Activated CD8-positive, alpha-beta memory T cell treated with anti-CD3 and anti-CD28 coated beads for 4 hours (primary cell): Measurements from ENCODE around the gene AQR.
"Not testable (repeated sequence)": the region's sequence is repeated elsewhere in the genome, so short reads cannot be mapped to it uniquely, and the experiment has no call there.

ENCODE experiments used
- DNase-seq, 2 donors: peaks; one replicate each; pipeline ENCODE4 v3.0.0-alpha.2; 2020; ENCODE audit warnings: low read depth in 2 of 2

Gene AQR

GRCh38 chr15:34969340-34970097, at the start of gene AQR:
AQR (minus strand) TSS chr15:34969742; CDS start chr15:34969613, 129 bp downstream.
- DNase-seq: peak; percentile 77 to 85

- DNase-seq: no peak
These were observed 44.7 kb upstream of the AQR start for GRCh38 chr15:35014241-35014640.

GRCh38 chr15:35013370-35013769, 43.8 kb upstream of the AQR start:
- no peak for DNase-seq

- DNase-seq: no peak
These were observed 37.9 kb upstream of the AQR start for GRCh38 chr15:35007397-35007796.

- no peak for DNase-seq
These were observed 36.4 kb upstream of the AQR start for GRCh38 chr15:35005933-35006332.

GRCh38 chr15:35003928-35004327, 34.4 kb upstream of the AQR start:
- no peak for DNase-seq

GRCh38 chr15:35000511-35000910, 31.0 kb upstream of the AQR start:
- no peak for DNase-seq

GRCh38 chr15:34999906-35000305, 30.4 kb upstream of the AQR start:
- DNase-seq: no peak

- DNase-seq: no peak
These were observed 25.4 kb upstream of the AQR start for GRCh38 chr15:34994925-34995324.

- no peak for DNase-seq
These were observed 24.3 kb upstream of the AQR start for GRCh38 chr15:34993877-34994276.

- no peak for DNase-seq
These were observed 23.9 kb upstream of the AQR start for GRCh38 chr15:34993412-34993811.

GRCh38 chr15:34988027-34988902, 18.7 kb upstream of the AQR start, which contains the start of gene ZNF770:
ZNF770 (minus strand) TSS chr15:34988287; CDS start chr15:34983434, 4,853 bp downstream.
- DNase-seq: peak; percentile 50 to 64

GRCh38 chr15:34987609-34988026, 18.1 kb upstream of the AQR start:
- no peak for DNase-seq

- DNase-seq: no peak
These were observed 17.4 kb upstream of the AQR start for GRCh38 chr15:34986771-34987480.

- no peak for DNase-seq
These were observed 16.8 kb upstream of the AQR start for GRCh38 chr15:34986326-34986725.

GRCh38 chr15:34984889-34985630, 15.5 kb upstream of the AQR start:
- DNase-seq: no peak

- DNase-seq: no peak
These were observed 7.2 kb upstream of the AQR start for GRCh38 chr15:34976743-34977142.

- DNase-seq: no peak
These were observed 6.5 kb upstream of the AQR start for GRCh38 chr15:34976073-34976472.

GRCh38 chr15:34973512-34973911, 4.0 kb upstream of the AQR start:
- DNase-seq: no peak

- DNase-seq: not testable (repeated sequence)
These were observed 629 bp upstream of the AQR start for GRCh38 chr15:34970098-34970643.

- no peak for DNase-seq
These were observed 5.3 kb downstream of the AQR start for GRCh38 chr15:34964277-34964676.
